Measurements from ENCODE around the gene PLEKHA7. TPM values are rescaled to one million over a fixed set of nuclear protein-coding genes. Genes with fewer than 3 reads are reported as not detected.

PLEKHA7 gene
- polyA plus RNA-seq, 1 donor (not counting 4 experiments of a cell fraction or from before 2014, with no cell fraction given), result 1.4 TPM

DNA sequence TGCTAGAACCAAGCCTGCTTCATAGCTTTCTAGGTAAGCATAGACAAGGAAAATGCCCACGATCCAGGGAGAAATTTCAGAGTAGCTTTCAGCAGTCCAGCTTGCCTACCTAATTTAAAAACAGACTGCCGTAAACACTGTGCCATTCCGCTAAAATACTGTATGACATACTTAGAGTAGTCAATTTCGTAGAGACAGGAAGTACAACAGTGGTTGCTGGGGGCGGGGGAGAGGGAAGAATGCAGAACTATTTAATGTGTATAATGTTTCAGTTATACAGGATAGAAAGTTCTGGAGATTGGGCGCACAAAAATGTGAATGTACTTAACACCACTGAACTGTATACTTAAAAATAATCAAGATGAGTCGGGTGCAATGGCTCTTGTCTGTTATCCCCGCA, 219.1 kb downstream of the PLEKHA7 start:
- no peaks in the 10 kb centered on the region for H3K79me2 ChIP-seq (ENCODE audit: control insufficient read depth, insufficient read depth, low read length)
- peaks cover 15% of the 10 kb centered on the region for H3K4me1 ChIP-seq (ENCODE audit: control insufficient read depth, extremely low read depth, insufficient read depth, low read length)
- H3K9me3 ChIP-seq (ENCODE audit: control insufficient read depth, low read depth, low read length), result no peaks in the 10 kb centered on the region
- H3K27ac ChIP-seq (ENCODE audit: control insufficient read depth, insufficient read depth, low read length), result no peak overlapping the region
- no peak overlapping the region for H3K4me2 ChIP-seq (ENCODE audit: control insufficient read depth, extremely low read depth, insufficient read depth, low read depth, low read length)
- H3K36me3 ChIP-seq (ENCODE audit: control insufficient read depth in 2 of 2, extremely low read depth in 1 of 2, insufficient read depth in 2 of 2, low read length in 2 of 2), result no peaks in the 10 kb centered on the region
- H3K4me3 ChIP-seq (ENCODE audit: control insufficient read depth in 2 of 3, extremely low read depth in 1 of 3, insufficient read depth in 2 of 3, low read depth in 1 of 3, low read length in 3 of 3), result no peak overlapping the region
- H3K9ac ChIP-seq (ENCODE audit: control insufficient read depth, extremely low read depth, insufficient read depth, low read length), result no peak overlapping the region
- no peak overlapping the region for H2AFZ ChIP-seq (ENCODE audit: control insufficient read depth, low read length)
- no peaks in the 10 kb centered on the region for H3K27me3 ChIP-seq (ENCODE audit: control insufficient read depth, extremely low read depth, insufficient read depth, low read length)
- H4K20me1 ChIP-seq (ENCODE audit: control insufficient read depth, extremely low read depth, insufficient read depth, low read length), result no peaks in the 10 kb centered on the region
- dilution Hi-C loops (cut with MboI; ENCODE audit: extremely low pct_ligation_motif_present, low sequenced_read_pairs), result no loop called here
- H3K9me1 ChIP-seq (ENCODE audit: control insufficient read depth, extremely low read depth, insufficient read depth, low read length), result no peaks in the 10 kb centered on the region
- DNase-seq (ENCODE audit: low read depth, low spot score) (no peak), FAIRE-seq (no peak)
- no peak for TF ChIP-seq EZH2 (IDR thresholded peaks at IDR 0.05; ENCODE audit: low read length)
- TF ChIP-seq, protein P1, sequence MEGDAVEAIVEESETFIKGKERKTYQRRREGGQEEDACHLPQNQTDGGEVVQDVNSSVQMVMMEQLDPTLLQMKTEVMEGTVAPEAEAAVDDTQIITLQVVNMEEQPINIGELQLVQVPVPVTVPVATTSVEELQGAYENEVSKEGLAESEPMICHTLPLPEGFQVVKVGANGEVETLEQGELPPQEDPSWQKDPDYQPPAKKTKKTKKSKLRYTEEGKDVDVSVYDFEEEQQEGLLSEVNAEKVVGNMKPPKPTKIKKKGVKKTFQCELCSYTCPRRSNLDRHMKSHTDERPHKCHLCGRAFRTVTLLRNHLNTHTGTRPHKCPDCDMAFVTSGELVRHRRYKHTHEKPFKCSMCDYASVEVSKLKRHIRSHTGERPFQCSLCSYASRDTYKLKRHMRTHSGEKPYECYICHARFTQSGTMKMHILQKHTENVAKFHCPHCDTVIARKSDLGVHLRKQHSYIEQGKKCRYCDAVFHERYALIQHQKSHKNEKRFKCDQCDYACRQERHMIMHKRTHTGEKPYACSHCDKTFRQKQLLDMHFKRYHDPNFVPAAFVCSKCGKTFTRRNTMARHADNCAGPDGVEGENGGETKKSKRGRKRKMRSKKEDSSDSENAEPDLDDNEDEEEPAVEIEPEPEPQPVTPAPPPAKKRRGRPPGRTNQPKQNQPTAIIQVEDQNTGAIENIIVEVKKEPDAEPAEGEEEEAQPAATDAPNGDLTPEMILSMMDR (optimal IDR thresholded peaks at IDR 0.05 in 1 of 3, IDR thresholded peaks at IDR 0.05 in 1 of 3, conservative IDR thresholded peaks at IDR 0.05 in 1 of 3; ENCODE audit: extremely low read depth in 1 of 3, insufficient read depth in 2 of 3, low read length in 3 of 3), result no peak

DNA sequence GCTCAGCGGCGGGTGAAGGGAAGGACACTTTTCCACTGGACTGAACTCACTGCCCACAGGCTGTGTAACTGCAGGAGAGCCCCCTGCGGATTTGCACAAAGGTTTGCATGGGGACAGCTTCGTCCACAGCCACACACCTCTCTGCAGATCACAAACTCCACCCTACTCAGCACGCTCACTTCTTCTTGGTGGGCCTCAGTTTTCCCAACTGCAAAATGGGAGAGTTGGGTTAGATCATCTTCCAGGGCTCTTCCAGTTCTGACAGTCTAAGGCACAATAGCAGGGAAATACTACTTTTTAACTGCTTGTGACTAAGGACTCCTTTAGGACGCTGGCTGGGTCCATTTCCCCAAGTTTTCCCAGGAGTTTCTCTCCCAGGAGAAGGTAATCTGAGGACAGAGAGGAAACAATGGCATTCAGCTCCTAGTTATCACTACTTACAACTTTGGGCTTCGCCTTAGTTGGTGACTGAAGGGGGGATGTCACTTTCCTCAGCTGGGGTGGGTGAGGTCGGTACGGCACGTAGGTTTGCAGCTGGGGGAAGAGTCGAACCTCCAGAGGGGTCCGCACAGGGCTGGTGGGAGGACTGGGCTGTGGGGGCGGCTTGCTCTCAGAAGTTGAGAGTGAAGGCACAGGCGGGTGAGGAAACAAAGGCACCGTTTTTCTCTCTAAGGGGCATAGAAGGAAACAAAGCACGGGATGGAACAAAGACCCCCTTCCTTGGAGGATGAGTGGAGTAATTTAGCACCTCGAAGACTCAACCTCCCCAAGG, 220.0 kb downstream of the PLEKHA7 start:
- Histone ChIP-seq H3K4me1 (ENCODE audit: control insufficient read depth, extremely low read depth, insufficient read depth, low read length) (peaks cover 16% of the 10 kb centered on the region), H2AFZ (ENCODE audit: control insufficient read depth, low read length) (no peak overlapping the region), H3K4me2 (ENCODE audit: control insufficient read depth, extremely low read depth, insufficient read depth, low read depth, low read length) (no peak overlapping the region), H3K9ac (ENCODE audit: control insufficient read depth, extremely low read depth, insufficient read depth, low read length) (no peak overlapping the region), H3K79me2 (ENCODE audit: control insufficient read depth, insufficient read depth, low read length) (no peaks in the 10 kb centered on the region), H3K36me3 (ENCODE audit: control insufficient read depth in 2 of 2, extremely low read depth in 1 of 2, insufficient read depth in 2 of 2, low read length in 2 of 2) (no peaks in the 10 kb centered on the region), H3K4me3 (ENCODE audit: control insufficient read depth in 2 of 3, extremely low read depth in 1 of 3, insufficient read depth in 2 of 3, low read depth in 1 of 3, low read length in 3 of 3) (no peak overlapping the region), H3K27me3 (ENCODE audit: control insufficient read depth, extremely low read depth, insufficient read depth, low read length) (no peaks in the 10 kb centered on the region), H3K9me3 (ENCODE audit: control insufficient read depth, low read depth, low read length) (no peaks in the 10 kb centered on the region), H4K20me1 (ENCODE audit: control insufficient read depth, extremely low read depth, insufficient read depth, low read length) (no peaks in the 10 kb centered on the region), H3K27ac (ENCODE audit: control insufficient read depth, insufficient read depth, low read length) (no peak overlapping the region), H3K9me1 (ENCODE audit: control insufficient read depth, extremely low read depth, insufficient read depth, low read length) (no peaks in the 10 kb centered on the region)
- FAIRE-seq, result no peak
- DNase-seq (ENCODE audit: low read depth, low spot score), result no peak
- no peak for TF ChIP-seq EZH2 (IDR thresholded peaks at IDR 0.05; ENCODE audit: low read length)
- TF ChIP-seq, protein P1 (optimal IDR thresholded peaks at IDR 0.05 in 1 of 3, IDR thresholded peaks at IDR 0.05 in 1 of 3, conservative IDR thresholded peaks at IDR 0.05 in 1 of 3; ENCODE audit: extremely low read depth in 1 of 3, insufficient read depth in 2 of 3, low read length in 3 of 3), result no peak
- dilution Hi-C loops (cut with MboI; ENCODE audit: extremely low pct_ligation_motif_present, low sequenced_read_pairs), result no loop called here

All from keratinocyte (primary cell).